Measurements from ENCODE around the gene MCHR1.
"Not testable (repeated sequence)": the region's sequence is repeated elsewhere in the genome, so short reads cannot be mapped to it uniquely, and the experiment has no call there.

DNA sequence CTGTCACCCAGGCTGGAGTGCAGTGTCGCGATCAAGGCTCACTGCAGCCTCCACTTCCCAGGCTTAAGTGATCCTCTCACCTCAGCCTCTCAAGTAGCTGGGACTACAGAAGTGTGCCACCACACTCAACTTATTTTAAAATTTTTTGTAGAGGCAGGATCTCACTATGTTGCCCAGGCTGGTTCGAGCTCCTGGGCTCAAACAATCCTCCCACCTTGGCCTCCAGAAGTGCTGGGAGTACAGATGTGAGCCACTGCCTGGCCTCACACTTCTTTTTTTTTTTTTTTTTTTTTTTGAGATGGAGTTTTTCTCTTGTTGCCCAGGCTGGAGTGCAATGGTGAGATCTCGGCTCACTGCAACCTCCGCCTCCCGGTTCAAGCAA lies 40.9 kb downstream of the MCHR1 start:
- TF ChIP-seq, protein P1, sequence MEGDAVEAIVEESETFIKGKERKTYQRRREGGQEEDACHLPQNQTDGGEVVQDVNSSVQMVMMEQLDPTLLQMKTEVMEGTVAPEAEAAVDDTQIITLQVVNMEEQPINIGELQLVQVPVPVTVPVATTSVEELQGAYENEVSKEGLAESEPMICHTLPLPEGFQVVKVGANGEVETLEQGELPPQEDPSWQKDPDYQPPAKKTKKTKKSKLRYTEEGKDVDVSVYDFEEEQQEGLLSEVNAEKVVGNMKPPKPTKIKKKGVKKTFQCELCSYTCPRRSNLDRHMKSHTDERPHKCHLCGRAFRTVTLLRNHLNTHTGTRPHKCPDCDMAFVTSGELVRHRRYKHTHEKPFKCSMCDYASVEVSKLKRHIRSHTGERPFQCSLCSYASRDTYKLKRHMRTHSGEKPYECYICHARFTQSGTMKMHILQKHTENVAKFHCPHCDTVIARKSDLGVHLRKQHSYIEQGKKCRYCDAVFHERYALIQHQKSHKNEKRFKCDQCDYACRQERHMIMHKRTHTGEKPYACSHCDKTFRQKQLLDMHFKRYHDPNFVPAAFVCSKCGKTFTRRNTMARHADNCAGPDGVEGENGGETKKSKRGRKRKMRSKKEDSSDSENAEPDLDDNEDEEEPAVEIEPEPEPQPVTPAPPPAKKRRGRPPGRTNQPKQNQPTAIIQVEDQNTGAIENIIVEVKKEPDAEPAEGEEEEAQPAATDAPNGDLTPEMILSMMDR (IDR thresholded peaks at IDR 0.05), result not testable (repeated sequence)
- not testable (repeated sequence) for TF ChIP-seq EZH2phosphoT487, EZH2 (IDR thresholded peaks at IDR 0.05)
